K562 (cell line): ENCODE data around the gene PIP4K2A. TPM values are rescaled to one million over a fixed set of nuclear protein-coding genes. Genes with fewer than 3 reads are reported as not detected.

Experiments used
- ATF7 ChIP-seq: fragments of 450-650 bp; IDR thresholded peaks from 2 replicates; pipeline ENCODE4 v1.7.1; 2014; ENCODE audit warnings: mild to moderate bottlenecking, moderate library complexity
- EP400 ChIP-seq: fragments of 450-650 bp; IDR thresholded peaks from 2 replicates; pipeline ENCODE4 v1.6.1; 2017; ENCODE audit warnings: antibody characterized with exemption, mild to moderate bottlenecking, moderate library complexity
- GABPB2 ChIP-seq: fragments of 250-450 bp; sonication (Bioruptor Pico); conservative IDR thresholded peaks from 2 replicates; pipeline ENCODE4 v1.5.1; 2021; ENCODE audit warnings: mild to moderate bottlenecking
- HNRNPLL ChIP-seq: fragments of 200-400 bp; formaldehyde crosslinking; IDR thresholded peaks from 2 replicates; pipeline ENCODE4 v1.6.1; 2017; ENCODE audit warnings: low read length, low read depth, mild to moderate bottlenecking; ENCODE audit not compliant: poor library complexity, severe bottlenecking
- JUNB ChIP-seq: fragments of 450-650 bp; formaldehyde crosslinking; conservative IDR thresholded peaks from 2 replicates; pipeline ENCODE4 v1.4.0; 2020; ENCODE audit warnings: mild to moderate bottlenecking
- MEIS2 ChIP-seq: fragments of 450-650 bp; IDR thresholded peaks from 2 replicates; pipeline ENCODE4 v1.6.1; 2014; ENCODE audit warnings: mild to moderate bottlenecking; ENCODE audit not compliant: partially characterized antibody
- NFXL1 ChIP-seq: fragments of 450-650 bp; formaldehyde crosslinking; IDR thresholded peaks from 2 replicates; pipeline ENCODE4 v1.4.0; 2021; ENCODE audit warnings: mild to moderate bottlenecking
- RBBP5 ChIP-seq: fragments of 200-600 bp; sonication (generic); IDR thresholded peaks from 2 replicates; pipeline ENCODE4 v1.6.1; 2012; ENCODE audit warnings: borderline replicate concordance, mild to moderate bottlenecking, low read length, control low read depth, inconsistent platforms; ENCODE audit not compliant: insufficient read depth, poor library complexity, severe bottlenecking
- SMAD1 ChIP-seq: fragments of 150-350 bp; IDR thresholded peaks from 2 replicates; pipeline ENCODE4 v1.6.1; 2014; ENCODE audit warnings: low read length, low read depth; ENCODE audit not compliant: partially characterized antibody
- SMARCA4 ChIP-seq: fragments of 450-650 bp; IDR thresholded peaks from 2 replicates; pipeline ENCODE4 v1.6.1; 2016
- SP1 ChIP-seq: sonication (generic); formaldehyde crosslinking; IDR thresholded peaks from 2 replicates; pipeline ENCODE4 v1.8.1; 2022; ENCODE audit warnings: mild to moderate bottlenecking, missing genetic modification reagents
- SRF ChIP-seq, 2 experiments: fragments of 250-450, 450-650 bp in 1 of 2; sonication (Bioruptor Pico) in 1 of 2; sonication (generic) in 1 of 2; formaldehyde crosslinking; IDR thresholded peaks; 2 replicates each; pipeline versions ENCODE4 v1.5.0 to v1.5.1; 2020 to 2022; ENCODE audit warnings: mild to moderate bottlenecking in 1 of 2, missing genetic modification reagents in 1 of 2
- TBP ChIP-seq: optimal IDR thresholded peaks from 2 replicates; pipeline ENCODE3; 2011; ENCODE audit warnings: low read depth, low read length, improper control_type of control experiment
- ZBTB17 ChIP-seq: fragments of 450-650 bp; formaldehyde crosslinking; IDR thresholded peaks from 2 replicates; pipeline ENCODE4 v1.4.0; 2020; ENCODE audit warnings: mild to moderate bottlenecking
- ZBTB7A ChIP-seq: IDR thresholded peaks from 2 replicates; pipeline ENCODE4 v1.6.1; 2011; ENCODE audit warnings: low read depth, mild to moderate bottlenecking, low read length, moderate library complexity, borderline replicate concordance; ENCODE audit not compliant: control insufficient read depth
- ZSCAN29 ChIP-seq: fragments of 450-650 bp; IDR thresholded peaks from 2 replicates; pipeline ENCODE4 v1.6.1; 2017
- polyA plus RNA-seq, 8 experiments: library from polyadenylated mRNA; depleted of rRNA in 4 of 8; stranded (reverse) in 5 of 8; unstranded in 3 of 8; fragments of >200 nt; fragmentation: Nextera tagmentation in 2 of 8; fragmentation: Illumina TruSeq in 1 of 8; extraction: Ambion mirVana in 2 of 8; extraction: Trizol in 1 of 8; gene quantifications; 2 replicates each; pipeline versions ENCODE4 v1.2.1 to v1.2.3, GENCODE V29; 2011 to 2014; ENCODE audit warnings: inconsistent platforms in 1 of 8, missing spikeins in 1 of 8
- total RNA-seq, 7 experiments: library from RNA; depleted of rRNA in 6 of 7; stranded (reverse); fragments of >200 nt in 6 of 7; fragmentation: Illumina TruSeq in 2 of 7; extraction: Trizol in 2 of 7; gene quantifications; 2 replicates each; pipeline versions ENCODE4 v1.2.1 to v1.2.3, GENCODE V29; 2011 to 2021; ENCODE audit warnings: low replicate concordance in 1 of 7
- TF ChIP-seq, protein P1 (sequence below): sonication (generic); formaldehyde crosslinking; IDR thresholded peaks from 2 replicates; pipeline ENCODE4 v1.8.0; 2023; ENCODE audit warnings: mild to moderate bottlenecking, missing genetic modification reagents
- TF ChIP-seq, protein P2 (sequence below): fragments of 450-650 bp; IDR thresholded peaks from one replicate; pipeline ENCODE4 v1.6.1; 2018; ENCODE audit warnings: mild to moderate bottlenecking, moderate library complexity; ENCODE audit not compliant: partially characterized antibody
- TF ChIP-seq, protein P3 (sequence below): fragments of 450-650 bp; IDR thresholded peaks from 2 replicates; pipeline ENCODE4 v1.6.1; 2018; ENCODE audit not compliant: partially characterized antibody

Gene PIP4K2A
- total and polyA plus RNA-seq, 9 of the 15 experiments (the other 6 are each of a cell fraction or from before 2014, with no cell fraction given) = 35.6 to 117 (median 71.9) TPM

DNA sequence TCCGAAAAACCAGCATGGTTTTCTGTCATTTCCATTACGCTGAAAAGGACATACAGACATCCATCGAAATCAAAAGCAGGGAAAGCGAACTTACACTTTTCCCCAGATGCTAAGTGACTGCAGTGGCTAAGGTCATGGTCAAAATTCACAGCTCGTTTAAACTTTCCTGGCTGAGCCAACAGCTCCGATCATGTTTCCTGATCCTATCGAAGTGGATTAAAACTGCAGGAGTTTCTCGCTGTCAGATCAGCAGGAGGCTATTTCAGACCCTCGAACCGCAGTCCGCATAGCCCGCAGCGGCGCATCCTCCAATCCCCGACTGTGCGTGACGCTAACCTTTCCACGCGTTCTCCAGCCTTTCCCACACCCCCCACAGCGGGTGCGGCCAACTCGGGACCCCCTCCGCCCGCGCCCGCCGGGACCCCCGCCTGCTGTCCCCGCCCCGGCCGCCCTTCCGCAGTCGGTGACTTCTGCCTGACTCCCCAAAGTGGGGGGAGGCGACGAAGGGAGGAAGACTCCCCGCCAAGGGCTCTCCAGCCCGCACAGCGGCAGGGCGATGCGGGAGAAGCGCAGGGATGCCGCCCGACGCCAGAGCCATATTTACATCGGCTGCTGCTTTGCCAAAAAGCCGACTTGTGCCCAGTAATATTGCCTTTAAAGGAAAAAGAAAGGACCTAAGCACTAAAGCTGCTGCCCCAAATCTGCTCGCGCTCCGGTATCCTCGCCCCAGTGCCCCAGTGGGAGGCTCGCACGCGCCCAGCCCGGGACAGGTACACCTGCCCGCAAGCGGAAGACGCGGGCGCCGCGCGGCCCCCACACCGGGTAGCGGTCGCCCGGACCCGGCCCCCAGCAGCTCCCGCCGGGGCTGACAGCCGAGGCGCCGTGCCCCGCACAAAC lies 1.2 kb downstream of the PIP4K2A start (continued):
- TF ChIP-seq SMAD1 = no peak
- peak; percentile 8; the same call in 1 of the 2 replicates for TF ChIP-seq SMARCA4
- TF ChIP-seq, protein P1, sequence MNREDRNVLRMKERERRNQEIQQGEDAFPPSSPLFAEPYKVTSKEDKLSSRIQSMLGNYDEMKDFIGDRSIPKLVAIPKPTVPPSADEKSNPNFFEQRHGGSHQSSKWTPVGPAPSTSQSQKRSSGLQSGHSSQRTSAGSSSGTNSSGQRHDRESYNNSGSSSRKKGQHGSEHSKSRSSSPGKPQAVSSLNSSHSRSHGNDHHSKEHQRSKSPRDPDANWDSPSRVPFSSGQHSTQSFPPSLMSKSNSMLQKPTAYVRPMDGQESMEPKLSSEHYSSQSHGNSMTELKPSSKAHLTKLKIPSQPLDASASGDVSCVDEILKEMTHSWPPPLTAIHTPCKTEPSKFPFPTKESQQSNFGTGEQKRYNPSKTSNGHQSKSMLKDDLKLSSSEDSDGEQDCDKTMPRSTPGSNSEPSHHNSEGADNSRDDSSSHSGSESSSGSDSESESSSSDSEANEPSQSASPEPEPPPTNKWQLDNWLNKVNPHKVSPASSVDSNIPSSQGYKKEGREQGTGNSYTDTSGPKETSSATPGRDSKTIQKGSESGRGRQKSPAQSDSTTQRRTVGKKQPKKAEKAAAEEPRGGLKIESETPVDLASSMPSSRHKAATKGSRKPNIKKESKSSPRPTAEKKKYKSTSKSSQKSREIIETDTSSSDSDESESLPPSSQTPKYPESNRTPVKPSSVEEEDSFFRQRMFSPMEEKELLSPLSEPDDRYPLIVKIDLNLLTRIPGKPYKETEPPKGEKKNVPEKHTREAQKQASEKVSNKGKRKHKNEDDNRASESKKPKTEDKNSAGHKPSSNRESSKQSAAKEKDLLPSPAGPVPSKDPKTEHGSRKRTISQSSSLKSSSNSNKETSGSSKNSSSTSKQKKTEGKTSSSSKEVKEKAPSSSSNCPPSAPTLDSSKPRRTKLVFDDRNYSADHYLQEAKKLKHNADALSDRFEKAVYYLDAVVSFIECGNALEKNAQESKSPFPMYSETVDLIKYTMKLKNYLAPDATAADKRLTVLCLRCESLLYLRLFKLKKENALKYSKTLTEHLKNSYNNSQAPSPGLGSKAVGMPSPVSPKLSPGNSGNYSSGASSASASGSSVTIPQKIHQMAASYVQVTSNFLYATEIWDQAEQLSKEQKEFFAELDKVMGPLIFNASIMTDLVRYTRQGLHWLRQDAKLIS (CRISPR knock-in tag) = peak; percentile 31; the same call in 1 of the 2 replicates
- TF ChIP-seq, protein P2, sequence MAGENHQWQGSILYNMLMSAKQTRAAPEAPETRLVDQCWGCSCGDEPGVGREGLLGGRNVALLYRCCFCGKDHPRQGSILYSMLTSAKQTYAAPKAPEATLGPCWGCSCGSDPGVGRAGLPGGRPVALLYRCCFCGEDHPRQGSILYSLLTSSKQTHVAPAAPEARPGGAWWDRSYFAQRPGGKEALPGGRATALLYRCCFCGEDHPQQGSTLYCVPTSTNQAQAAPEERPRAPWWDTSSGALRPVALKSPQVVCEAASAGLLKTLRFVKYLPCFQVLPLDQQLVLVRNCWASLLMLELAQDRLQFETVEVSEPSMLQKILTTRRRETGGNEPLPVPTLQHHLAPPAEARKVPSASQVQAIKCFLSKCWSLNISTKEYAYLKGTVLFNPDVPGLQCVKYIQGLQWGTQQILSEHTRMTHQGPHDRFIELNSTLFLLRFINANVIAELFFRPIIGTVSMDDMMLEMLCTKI = no peak
- TF ChIP-seq HNRNPLL = peak; percentile 57
- TF ChIP-seq JUNB (CRISPR knock-in tag) = no peak
- TF ChIP-seq RBBP5 = peak; percentile 46
- no peak for TF ChIP-seq ZBTB17
- no peak for TF ChIP-seq GABPB2 (CRISPR knock-in tag)
- TF ChIP-seq, protein P3, sequence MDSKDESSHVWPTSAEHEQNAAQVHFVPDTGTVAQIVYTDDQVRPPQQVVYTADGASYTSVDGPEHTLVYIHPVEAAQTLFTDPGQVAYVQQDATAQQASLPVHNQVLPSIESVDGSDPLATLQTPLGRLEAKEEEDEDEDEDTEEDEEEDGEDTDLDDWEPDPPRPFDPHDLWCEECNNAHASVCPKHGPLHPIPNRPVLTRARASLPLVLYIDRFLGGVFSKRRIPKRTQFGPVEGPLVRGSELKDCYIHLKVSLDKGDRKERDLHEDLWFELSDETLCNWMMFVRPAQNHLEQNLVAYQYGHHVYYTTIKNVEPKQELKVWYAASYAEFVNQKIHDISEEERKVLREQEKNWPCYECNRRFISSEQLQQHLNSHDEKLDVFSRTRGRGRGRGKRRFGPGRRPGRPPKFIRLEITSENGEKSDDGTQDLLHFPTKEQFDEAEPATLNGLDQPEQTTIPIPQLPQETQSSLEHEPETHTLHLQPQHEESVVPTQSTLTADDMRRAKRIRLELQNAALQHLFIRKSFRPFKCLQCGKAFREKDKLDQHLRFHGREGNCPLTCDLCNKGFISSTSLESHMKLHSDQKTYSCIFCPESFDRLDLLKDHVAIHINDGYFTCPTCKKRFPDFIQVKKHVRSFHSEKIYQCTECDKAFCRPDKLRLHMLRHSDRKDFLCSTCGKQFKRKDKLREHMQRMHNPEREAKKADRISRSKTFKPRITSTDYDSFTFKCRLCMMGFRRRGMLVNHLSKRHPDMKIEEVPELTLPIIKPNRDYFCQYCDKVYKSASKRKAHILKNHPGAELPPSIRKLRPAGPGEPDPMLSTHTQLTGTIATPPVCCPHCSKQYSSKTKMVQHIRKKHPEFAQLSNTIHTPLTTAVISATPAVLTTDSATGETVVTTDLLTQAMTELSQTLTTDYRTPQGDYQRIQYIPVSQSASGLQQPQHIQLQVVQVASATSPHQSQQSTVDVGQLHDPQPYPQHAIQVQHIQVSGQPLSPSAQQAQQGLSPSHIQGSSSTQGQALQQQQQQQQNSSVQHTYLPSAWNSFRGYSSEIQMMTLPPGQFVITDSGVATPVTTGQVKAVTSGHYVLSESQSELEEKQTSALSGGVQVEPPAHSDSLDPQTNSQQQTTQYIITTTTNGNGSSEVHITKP = no peak
- 0 out of 4 replicates have a peak, but pooled peaks of 1 of the 2 experiments have one; percentile 48 for TF ChIP-seq SRF (CRISPR knock-in tag; IDR thresholded peaks at IDR 0.05)
- TF ChIP-seq SP1 (CRISPR knock-in tag) = no peak
- no peak for TF ChIP-seq NFXL1 (CRISPR knock-in tag)
- TF ChIP-seq ATF7 = no peak
- TF ChIP-seq TBP = peak; percentile 14
- TF ChIP-seq MEIS2 = no peak
- no peak; the same call in 1 of the 2 replicates for TF ChIP-seq EP400
- peak; percentile 90; the same call in 1 of the 2 replicates for TF ChIP-seq ZBTB7A
- TF ChIP-seq ZSCAN29 = 0 out of 2 replicates have a peak, but pooled peaks have one; percentile 31
